ENCODE results near the gene TNFAIP8.

GRCh38 chr5:119331566-119332095 is 24.2 kb upstream of the TNFAIP8 start:
- TF ChIP-seq CTCF (IDR thresholded peaks at IDR 0.05) (no peak), EZH2phosphoT487 (IDR thresholded peaks at IDR 0.05) (no peak)

Measured in neural progenitor cell (in vitro differentiated cells).